HG02678 (cell line): ENCODE results near the gene MAGI3.
"Not testable (repeated sequence)": the region's sequence is repeated elsewhere in the genome, so short reads cannot be mapped to it uniquely, and the experiment has no call there.

Experiments
- ATAC-seq: cut with Tn5 transposase; IDR thresholded peaks from one replicate; pipeline ENCODE4 v1.9.1; 2021; ENCODE audit warnings: mild to moderate bottlenecking, moderate library complexity; ENCODE audit not compliant: unreplicated experiment

The MAGI3 gene

DNA sequence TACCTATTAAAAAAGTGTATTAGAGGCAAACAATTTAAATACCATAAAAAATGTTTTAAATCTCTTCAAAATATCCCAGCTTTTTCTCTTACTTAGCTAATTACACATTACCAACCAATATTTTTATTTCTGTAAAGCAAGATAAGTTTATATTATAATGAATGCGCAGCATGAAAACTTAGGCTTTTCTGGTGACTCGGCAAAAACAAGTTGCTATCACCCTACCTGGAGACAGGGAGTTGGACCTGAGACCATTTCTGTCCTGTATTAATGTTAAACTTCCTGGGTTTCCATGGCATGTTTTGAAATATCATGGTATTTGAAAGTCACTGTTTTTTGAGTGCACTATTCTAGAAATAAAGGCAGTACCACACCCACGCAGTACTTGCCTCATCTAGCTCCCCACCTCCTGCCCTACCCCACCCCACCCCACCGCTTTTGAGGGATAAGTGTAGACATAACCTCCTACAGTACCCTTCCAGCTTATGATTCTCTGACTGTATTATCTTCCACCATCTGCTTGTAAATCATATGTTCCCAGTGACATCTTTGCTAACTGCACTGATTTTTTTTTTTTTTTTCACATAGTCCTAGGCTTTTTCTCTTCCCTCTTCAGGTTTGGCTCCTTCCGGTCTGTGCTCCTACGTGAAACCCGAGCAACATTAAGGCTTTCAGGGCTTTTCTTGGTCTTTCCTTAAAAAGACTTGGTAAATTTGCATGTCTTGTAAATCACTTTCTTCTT, 291.5 kb downstream of the MAGI3 start:
- no peak for ATAC-seq

DNA sequence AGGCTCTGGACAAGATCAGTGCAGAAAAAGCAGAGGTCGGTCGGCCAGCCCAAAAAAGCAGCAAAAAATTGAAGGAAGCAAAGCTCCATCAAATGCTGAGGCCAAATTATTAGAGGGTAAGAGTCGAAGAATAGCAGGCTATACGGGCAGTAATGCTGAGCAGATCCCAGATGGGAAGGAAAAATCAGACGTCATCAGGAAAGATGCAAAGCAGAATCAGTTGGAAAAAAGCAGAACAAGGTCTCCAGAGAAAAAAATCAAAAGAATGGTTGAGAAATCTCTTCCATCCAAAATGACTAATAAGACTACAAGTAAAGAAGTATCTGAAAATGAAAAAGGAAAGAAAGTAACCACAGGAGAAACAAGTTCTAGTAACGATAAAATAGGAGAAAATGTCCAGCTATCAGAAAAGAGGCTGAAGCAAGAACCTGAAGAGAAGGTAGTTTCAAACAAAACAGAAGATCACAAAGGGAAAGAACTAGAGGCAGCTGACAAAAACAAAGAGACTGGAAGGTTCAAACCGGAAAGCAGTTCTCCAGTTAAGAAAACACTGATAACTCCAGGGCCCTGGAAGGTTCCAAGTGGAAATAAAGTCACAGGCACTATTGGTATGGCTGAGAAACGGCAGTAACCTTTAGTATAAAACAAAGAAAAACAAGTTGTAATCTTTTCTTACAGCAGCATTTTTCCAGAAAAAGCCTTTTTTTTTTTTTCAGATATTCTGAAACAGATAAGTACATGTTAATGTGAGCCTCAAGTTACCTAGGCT, 293.3 kb downstream of the MAGI3 start:
- ATAC-seq, result no peak

DNA sequence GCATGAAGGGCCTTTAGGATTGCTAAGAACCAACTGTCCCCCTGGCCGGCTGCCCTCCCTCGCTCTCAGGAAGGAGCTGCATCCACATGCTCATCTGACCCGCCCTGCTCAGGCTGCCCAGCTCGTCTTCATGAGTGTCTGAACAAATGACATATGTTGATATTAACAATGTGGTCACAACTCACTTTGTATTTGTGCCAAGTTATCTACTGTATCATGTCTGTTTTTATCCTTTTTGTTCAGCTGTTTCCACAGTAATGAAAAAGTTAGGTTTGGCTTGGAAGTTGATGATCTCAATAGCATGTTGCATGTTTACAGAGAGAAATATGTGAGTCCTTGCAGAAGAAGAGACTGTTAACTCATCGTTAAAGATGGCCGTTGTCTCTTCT, 293.8 kb downstream of the MAGI3 start:
- ATAC-seq, result no peak

DNA sequence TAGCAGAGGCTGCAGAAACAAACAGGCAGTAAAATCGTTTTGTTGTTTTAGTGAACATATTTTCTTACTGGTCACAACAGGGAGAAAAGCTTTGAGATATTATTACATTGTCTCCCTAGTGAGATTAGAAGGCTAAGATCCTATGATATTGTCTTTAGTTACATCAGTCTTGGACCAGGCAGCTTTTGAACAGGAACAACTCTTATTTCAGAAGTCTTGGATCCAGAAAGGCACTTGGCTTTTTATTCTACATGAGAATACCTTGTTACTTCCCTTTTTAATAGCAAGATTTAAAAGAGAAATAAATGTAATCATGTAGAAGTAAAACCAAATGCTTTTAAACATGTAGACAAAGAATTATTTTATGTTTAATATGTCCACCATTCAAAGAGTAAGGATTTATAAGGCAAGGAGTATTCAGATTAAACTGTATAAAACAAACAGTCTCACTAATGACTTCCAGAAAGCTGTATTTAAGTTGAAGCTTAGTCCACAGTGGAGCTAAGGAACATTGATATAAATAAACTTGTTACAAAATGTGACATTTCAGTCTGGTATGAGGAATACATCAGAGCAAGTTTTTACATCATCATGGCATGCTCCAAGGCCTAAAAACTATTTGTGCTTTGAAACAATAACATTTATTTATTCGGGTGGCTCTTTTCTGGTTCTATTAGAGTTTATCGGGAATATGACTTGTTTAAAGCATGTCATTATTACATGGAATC, 296.7 kb downstream of the MAGI3 start:
- no peak for ATAC-seq

DNA sequence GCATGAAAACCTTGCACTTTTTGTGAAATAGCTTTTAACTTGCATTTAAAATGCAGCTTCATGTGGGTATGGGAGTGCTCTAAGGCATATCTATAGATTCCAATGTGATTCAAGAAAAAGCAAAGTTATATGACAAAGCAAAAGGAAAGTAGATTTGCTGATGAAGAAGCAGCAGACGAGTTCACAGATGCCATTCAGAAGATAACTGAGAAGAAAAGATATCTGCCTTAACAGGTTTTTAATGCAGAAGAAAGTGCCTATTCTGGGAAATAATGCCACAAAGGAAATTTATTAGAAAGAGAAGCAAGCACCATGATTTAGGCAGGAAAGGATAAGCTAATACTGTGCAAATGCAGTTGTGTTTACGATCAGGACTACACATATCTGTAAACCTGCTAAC, 300.9 kb downstream of the MAGI3 start:
- ATAC-seq, result no peak

DNA sequence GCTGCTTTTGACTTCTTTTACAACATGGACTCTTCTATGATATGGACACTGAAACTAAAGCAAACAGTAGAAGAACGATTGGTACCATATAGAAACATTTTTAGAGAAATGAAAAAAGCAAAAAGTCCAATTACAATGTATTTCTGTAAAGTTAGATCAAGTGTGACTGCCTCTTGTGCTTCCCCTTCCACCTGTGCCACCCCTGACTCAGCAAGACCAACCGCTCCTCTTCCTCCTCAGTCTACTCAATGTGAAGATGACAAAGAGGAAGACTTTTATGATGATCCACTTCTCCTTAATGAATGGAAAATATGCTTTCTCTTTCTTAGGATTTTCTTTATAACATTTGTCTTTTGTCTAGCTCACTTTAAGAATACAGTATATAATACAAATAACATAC, 302.0 kb downstream of the MAGI3 start:
- no peak for ATAC-seq

DNA sequence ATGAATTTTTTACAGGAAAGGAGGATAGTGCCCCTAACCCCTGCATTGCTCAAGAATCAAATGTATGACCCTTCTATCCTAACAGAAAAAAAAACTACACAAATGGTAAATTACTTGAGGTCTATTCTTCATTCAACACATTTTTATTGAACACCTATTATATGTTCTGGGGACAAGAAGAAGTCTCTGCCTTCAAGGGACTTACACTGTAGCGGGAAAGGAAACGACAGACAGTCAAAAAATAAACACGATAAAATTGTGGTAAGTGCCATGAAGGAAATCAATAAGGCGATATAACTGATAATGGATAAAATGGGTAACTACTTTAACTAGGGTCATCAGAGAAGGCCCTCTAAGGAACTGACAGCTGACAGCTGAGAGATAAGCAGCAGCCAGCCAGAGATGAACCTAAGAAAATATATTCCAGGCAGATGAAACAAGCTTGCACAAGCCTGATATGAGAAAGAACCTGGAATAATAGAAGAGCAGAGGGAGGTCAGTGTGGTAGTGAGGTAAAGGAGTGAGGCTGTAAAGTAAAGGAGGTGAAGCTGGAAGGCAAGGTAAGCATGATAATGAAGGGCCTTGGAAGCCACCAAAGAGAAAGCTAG, 302.6 kb downstream of the MAGI3 start:
- ATAC-seq, result no peak

DNA sequence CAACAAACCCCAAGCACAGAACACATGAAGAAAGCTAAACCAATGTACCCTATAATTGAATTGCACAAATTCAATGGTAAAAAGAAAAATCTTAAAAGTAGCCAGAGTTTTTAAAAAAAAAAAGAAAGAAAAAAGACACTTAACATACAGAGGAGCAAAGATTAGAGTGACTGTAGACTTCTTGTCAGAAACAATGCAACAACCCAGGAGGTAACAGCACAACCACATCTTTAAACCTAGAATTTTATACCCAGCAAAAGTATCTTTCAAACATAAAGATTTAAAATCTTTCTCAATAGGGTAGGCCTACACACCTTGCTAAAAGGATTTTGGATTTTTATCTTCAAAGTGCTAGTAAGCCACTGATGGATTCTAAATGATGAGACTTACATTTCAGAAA, 304.6 kb downstream of the MAGI3 start:
- no peak for ATAC-seq

DNA sequence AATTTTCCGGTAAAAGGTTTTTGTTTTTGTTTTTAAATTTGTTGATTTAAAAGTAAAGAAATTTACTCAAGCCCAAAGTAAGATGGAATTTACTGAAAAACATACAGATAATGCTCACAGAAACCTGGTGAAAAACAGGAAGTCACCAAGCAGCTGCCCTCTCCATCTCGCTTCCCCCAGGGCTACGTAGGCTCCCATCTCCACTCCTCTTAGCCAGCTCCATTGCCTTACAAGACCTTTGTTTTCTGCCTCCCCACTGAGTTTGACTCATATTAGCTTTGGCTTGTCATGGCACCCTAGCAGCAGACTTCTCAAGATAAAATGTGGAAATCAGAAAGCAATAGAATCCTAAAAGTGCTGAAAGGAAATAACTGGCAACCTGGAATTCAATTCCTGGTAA, 311.1 kb downstream of the MAGI3 start:
- no peak for ATAC-seq

DNA sequence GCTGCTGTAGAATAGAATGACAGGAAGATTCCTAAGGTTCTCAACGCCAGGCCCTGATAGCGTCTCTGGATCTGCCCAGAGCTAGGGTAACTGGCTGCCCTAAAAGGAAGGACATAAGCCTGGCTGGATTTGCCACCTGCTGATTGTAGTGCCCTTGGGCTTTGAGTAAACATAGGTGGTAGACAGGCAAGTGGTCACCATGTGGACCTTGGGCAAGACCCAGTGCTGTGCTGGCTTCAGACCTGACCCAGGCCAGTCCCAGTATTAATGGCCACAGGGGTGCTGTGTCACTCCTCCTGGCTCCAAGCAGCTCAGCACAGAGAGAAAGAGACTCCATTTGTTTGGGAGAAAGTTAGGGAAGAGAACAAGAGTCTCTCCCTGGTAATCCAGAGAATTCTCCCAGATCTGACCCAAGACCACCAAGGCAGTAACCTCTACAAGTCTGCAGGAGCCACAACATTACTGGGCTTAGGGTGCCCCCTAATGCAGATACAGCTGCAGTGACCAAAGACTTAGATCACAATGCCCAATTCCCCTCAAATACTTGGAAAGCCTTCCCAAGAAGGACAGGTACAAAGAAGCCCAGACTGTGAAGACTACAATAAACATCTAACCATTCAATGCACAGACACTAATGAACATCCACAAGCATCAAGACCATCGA, 324.4 kb downstream of the MAGI3 start:
- ATAC-seq, result no peak

DNA sequence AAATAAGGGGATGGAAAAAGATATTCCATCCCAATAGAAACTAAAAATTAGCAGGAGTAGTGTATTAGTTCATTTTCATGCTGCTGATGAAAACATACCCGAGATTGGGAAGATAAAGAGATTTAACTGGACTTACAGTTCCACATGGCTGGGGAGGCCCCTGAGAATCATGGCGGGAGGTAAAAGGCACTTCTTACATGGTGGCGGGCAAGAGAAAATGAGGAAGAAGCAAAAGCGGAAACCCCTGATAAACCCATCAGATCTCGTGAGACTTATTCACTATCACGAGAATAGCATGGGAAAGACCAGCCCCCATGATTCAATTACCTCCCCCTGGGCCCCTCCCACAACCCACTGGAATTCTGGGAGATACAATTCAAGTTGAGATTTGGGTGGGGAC, 327.2 kb downstream of the MAGI3 start:
- not testable (repeated sequence) for ATAC-seq

DNA sequence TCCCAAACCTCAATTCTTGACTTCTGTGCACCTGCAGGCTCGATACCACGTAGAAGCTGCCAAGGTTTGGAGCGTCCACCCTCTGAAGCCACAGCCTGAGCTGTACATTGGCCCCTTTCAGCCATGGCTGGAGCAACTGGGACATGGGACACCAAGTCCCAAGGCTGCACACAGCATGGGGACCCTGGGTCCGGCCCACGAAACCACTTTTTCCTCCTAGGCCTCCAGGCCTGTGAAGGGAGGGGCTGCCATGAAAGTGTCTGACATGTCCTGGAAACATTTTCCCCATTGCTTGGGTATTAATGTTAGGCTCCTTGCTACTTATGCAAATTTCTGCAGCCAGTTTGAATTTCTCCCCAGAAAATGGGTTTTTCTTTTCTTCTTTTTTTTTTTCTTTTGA, 328.3 kb downstream of the MAGI3 start:
- not testable (repeated sequence) for ATAC-seq

DNA sequence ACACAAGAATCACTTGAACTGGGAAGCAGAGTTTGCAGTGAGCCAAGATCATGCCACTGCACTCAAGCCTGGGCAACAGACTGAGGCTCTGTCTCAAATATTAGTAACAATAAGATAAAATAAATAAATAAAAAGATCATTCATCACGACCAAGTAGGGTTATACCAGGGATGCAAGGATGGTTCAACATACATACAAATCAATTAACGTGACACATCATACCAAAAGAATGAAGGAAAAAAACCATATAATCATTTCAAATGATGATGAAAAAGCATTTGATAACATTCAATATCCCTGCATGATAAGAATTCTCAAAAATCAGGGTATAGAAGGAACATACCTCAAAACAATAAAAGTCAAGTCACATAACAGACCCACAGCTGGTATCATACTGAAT, 330.7 kb downstream of the MAGI3 start:
- no peak for ATAC-seq

DNA sequence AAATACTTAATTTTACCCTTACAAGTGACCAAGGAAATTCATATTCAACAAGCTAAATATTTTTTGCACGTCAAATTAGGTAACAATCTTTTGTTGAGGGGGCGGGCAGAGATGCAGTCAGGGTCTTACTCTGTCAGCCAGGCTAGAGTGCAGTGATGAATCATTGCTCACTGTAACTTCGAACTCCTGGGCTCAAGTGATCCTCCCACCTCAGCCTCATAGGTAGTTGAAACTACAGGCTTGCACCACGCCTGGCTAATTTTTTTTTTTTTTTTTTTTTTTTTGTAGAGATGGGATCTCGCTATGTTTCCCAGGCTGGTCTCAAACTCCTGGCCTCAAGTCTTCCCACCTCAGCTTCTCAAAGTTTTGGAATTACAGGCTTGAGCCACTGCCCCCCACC, 342.5 kb downstream of the MAGI3 start:
- no peak for ATAC-seq

DNA sequence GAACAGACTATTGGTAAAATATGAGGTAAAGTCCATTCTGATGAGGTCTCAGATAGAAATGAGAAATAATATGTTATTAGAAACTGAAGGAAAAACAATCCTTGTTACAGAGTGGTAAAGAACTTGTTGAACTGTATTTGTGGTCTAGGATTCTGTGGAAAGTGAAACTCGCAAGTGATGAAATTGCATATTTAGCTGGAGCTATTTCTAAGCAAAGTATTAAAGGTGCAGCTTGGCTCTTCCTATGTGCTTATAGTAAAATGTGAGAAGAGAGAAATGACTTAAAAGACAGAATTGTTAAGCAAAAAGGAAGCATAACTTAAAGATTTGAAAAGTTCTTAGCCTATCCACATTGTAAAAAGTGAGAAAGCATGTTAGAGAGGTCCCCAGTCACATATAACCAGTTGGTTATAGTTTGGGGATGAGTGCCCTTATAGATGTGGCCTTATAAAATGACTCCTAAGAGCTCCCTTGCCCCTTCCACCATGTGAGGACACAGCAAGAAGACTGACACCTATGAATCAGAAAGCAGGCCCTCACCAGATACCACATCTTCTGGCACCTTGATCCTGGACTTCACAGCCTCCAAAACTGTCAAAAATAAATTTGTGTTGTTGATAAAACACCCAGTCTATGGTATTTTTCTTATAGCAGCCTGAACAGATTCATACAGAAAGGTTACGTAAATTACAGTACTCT, 344.2 kb downstream of the MAGI3 start:
- ATAC-seq, result no peak
